CD4-positive, CD25-positive, alpha-beta regulatory T cell (primary cell): ENCODE data around the gene CIPC. TPM values are rescaled to one million over a fixed set of nuclear protein-coding genes. Genes with fewer than 3 reads are reported as not detected.

Experiments used
- ATAC-seq, 2 donors: fragments of 150-1000 bp; cut with Tn5 transposase; one replicate each; pipeline ENCODE4 v1.10.0; 2021; ENCODE audit warnings: low read depth in 2 of 2, moderate number of reproducible peaks in 2 of 2, moderate library complexity in 1 of 2
- DNase-seq, 3 donors: peaks; one replicate each; pipeline versions ENCODE4 v3.0.0 to v3.0.0-alpha.2; 2012 to 2022; ENCODE audit warnings: mixed read lengths in 1 of 3
- H3K27ac ChIP-seq: one replicate; pipeline ENCODE4 v1.7.0; 2013; ENCODE audit warnings: mild to moderate bottlenecking, low read length; ENCODE audit not compliant: insufficient read depth, poor library complexity, severe bottlenecking
- H3K27me3 ChIP-seq: one replicate; pipeline ENCODE4 v1.7.0; 2013; ENCODE audit warnings: low read length; ENCODE audit not compliant: control insufficient read depth, insufficient read depth
- H3K36me3 ChIP-seq: one replicate; pipeline ENCODE4 v1.7.0; 2013; ENCODE audit warnings: mild to moderate bottlenecking, low read length, moderate library complexity; ENCODE audit not compliant: control insufficient read depth, insufficient read depth
- H3K4me1 ChIP-seq: 2 replicates; pipeline ENCODE4 v1.7.0; 2013; ENCODE audit warnings: mild to moderate bottlenecking, low read length; ENCODE audit not compliant: insufficient read depth, control insufficient read depth, poor library complexity, severe bottlenecking
- H3K4me3 ChIP-seq: one replicate; pipeline ENCODE4 v1.7.0; 2013; ENCODE audit warnings: low read depth, mild to moderate bottlenecking, low read length, moderate library complexity
- H3K9me3 ChIP-seq, 2 experiments: 1 replicate in 1 of 2; 2 replicates in 1 of 2; pipeline ENCODE4 v1.7.0; 2013; ENCODE audit warnings: low read length in 2 of 2, mild to moderate bottlenecking in 1 of 2, moderate library complexity in 1 of 2; ENCODE audit not compliant: control insufficient read depth in 2 of 2
- H3K27ac Mint-ChIP-seq, 3 donors: one replicate each; pipeline ENCODE4 v1.8.0; 2020 to 2022; ENCODE audit warnings: mild to moderate bottlenecking in 3 of 3, mixed read lengths in 3 of 3, moderate library complexity in 2 of 3
- H3K27me3 Mint-ChIP-seq: one replicate; pipeline ENCODE4 v1.8.0; 2022; ENCODE audit warnings: mild to moderate bottlenecking, mixed read lengths
- H3K36me3 Mint-ChIP-seq: one replicate; pipeline ENCODE4 v1.8.0; 2020; ENCODE audit warnings: mixed read lengths
- H3K4me1 Mint-ChIP-seq, 4 donors: one replicate each; pipeline ENCODE4 v1.8.0; 2020 to 2022; ENCODE audit warnings: mixed read lengths in 4 of 4, mild to moderate bottlenecking in 1 of 4
- H3K4me3 Mint-ChIP-seq, 4 donors: one replicate each; pipeline ENCODE4 v1.8.0; 2020 to 2022; ENCODE audit warnings: mild to moderate bottlenecking in 4 of 4, mixed read lengths in 4 of 4, moderate library complexity in 3 of 4
- H3K9me3 Mint-ChIP-seq, 7 donors: one replicate each; pipeline ENCODE4 v1.8.0; 2020 to 2022; ENCODE audit warnings: mixed read lengths in 7 of 7, mild to moderate bottlenecking in 3 of 7, moderate library complexity in 2 of 7
- polyA plus RNA-seq, 4 donors: library from polyadenylated mRNA; unstranded; fragments of 300-500 nt; fragmentation: Illumina TruSeq; gene quantifications; one replicate each; pipeline ENCODE4 v1.2.3, GENCODE V29; 2021
- total RNA-seq: library from RNA; stranded (reverse); gene quantifications from one replicate; pipeline ENCODE4 v1.2.3, GENCODE V29; 2022

The CIPC gene
- total and polyA plus RNA-seq, 5 donors from 2014 or later: 11.4 to 14.2 (median 12.4) TPM

- Mint-ChIP-seq H3K27me3 (peaks cover 8% of the 10 kb centered on the region), H3K4me1 (peaks cover 0 to 10% (median 9%) of the 10 kb centered on the region in 4 donors), H3K27ac (peak overlapping the region in 1 of 3 donors; percentile 6), H3K36me3 (no peaks in the 10 kb centered on the region), H3K9me3 (peaks cover 0 to 12% (median 7%) of the 10 kb centered on the region in 7 donors), H3K4me3 (no peak overlapping the region)
- ATAC-seq: no peak
- Histone ChIP-seq H3K36me3 (no peaks in the 10 kb centered on the region), H3K27me3 (peaks cover 4% of the 10 kb centered on the region), H3K4me1 (no peaks in the 10 kb centered on the region), H3K27ac (no peak overlapping the region), H3K9me3 (peaks cover 6 to 14% of the 10 kb centered on the region in 2 experiments), H3K4me3 (no peak overlapping the region)
- DNase-seq: peak in 2 of 3 donors; percentile 12 to 36
These were observed 9.8 kb upstream of the CIPC start for GRCh38 chr14:77088219-77088618.

GRCh38 chr14:77088645-77089044, 9.4 kb upstream of the CIPC start:
- H3K9me3 ChIP-seq: peaks cover 6 to 14% of the 10 kb centered on the region in 2 experiments
- no peak overlapping the region for H3K4me3 ChIP-seq
- H3K4me1 Mint-ChIP-seq: peaks cover 0 to 10% (median 8%) of the 10 kb centered on the region in 4 donors
- DNase-seq: no peak
- peaks cover 4% of the 10 kb centered on the region for H3K27me3 ChIP-seq
- no peaks in the 10 kb centered on the region for H3K36me3 ChIP-seq
- no peak for ATAC-seq
- no peak overlapping the region for H3K27ac ChIP-seq
- peaks cover 7% of the 10 kb centered on the region for H3K27me3 Mint-ChIP-seq
- no peak overlapping the region for H3K4me3 Mint-ChIP-seq
- peak overlapping the region in 1 of 3 donors; percentile 6 for H3K27ac Mint-ChIP-seq
- no peaks in the 10 kb centered on the region for H3K4me1 ChIP-seq
- no peaks in the 10 kb centered on the region for H3K36me3 Mint-ChIP-seq
- peaks cover 0 to 12% (median 7%) of the 10 kb centered on the region in 7 donors for H3K9me3 Mint-ChIP-seq

GRCh38 chr14:77091518-77091917, 6.5 kb upstream of the CIPC start:
- Mint-ChIP-seq H3K36me3 (no peaks in the 10 kb centered on the region), H3K27me3 (peaks cover 4% of the 10 kb centered on the region), H3K4me3 (no peak overlapping the region), H3K27ac (no peak overlapping the region), H3K9me3 (peaks cover 0 to 12% (median 7%) of the 10 kb centered on the region in 7 donors), H3K4me1 (peaks cover 9 to 15% (median 12%) of the 10 kb centered on the region in 4 donors)
- Histone ChIP-seq H3K9me3 (peaks cover 6 to 14% of the 10 kb centered on the region in 2 experiments), H3K27me3 (peaks cover 4% of the 10 kb centered on the region), H3K4me3 (no peak overlapping the region), H3K36me3 (no peaks in the 10 kb centered on the region), H3K4me1 (peaks cover under 1% of the 10 kb centered on the region), H3K27ac (no peak overlapping the region)
- DNase-seq: no peak
- no peak for ATAC-seq

- Mint-ChIP-seq H3K27me3 (peaks cover 4% of the 10 kb centered on the region), H3K4me3 (no peak overlapping the region), H3K4me1 (peaks cover 9 to 25% (median 20%) of the 10 kb centered on the region in 4 donors), H3K36me3 (no peaks in the 10 kb centered on the region), H3K9me3 (peaks cover 0 to 12% (median 7%) of the 10 kb centered on the region in 7 donors), H3K27ac (no peak overlapping the region)
- no peak overlapping the region for H3K4me3 ChIP-seq
- H3K4me1 ChIP-seq: peaks cover 9% of the 10 kb centered on the region
- DNase-seq (no peak), ATAC-seq (no peak)
- H3K27ac ChIP-seq: no peak overlapping the region
- no peaks in the 10 kb centered on the region for H3K36me3 ChIP-seq
- peaks cover 6 to 14% of the 10 kb centered on the region in 2 experiments for H3K9me3 ChIP-seq
- peaks cover 4% of the 10 kb centered on the region for H3K27me3 ChIP-seq
These were observed 5.4 kb upstream of the CIPC start for GRCh38 chr14:77092676-77093075.

GRCh38 chr14:77094672-77095284, 3.3 kb upstream of the CIPC start:
- Mint-ChIP-seq H3K4me1 (peaks cover 13 to 39% (median 30%) of the 10 kb centered on the region in 4 donors), H3K27me3 (peaks cover 10% of the 10 kb centered on the region), H3K27ac (peak overlapping the region in 1 of 3 donors; percentile 94), H3K36me3 (no peaks in the 10 kb centered on the region), H3K4me3 (peak overlapping the region in 2 of 4 donors; percentile 73 to 77), H3K9me3 (peaks cover 0 to 12% (median 7%) of the 10 kb centered on the region in 7 donors)
- Histone ChIP-seq H3K4me1 (peaks cover 18% of the 10 kb centered on the region), H3K36me3 (no peaks in the 10 kb centered on the region), H3K9me3 (peaks cover 6 to 14% of the 10 kb centered on the region in 2 experiments), H3K27ac (no peak overlapping the region), H3K4me3 (no peak overlapping the region), H3K27me3 (peaks cover 2% of the 10 kb centered on the region)
- ATAC-seq (no peak), DNase-seq (peak; percentile 59 to 83 (median 67))

GRCh38 chr14:77097006-77097699, 905 bp upstream of the CIPC start:
- ATAC-seq (no peak), DNase-seq (no peak)
- Mint-ChIP-seq H3K9me3 (peaks cover 0 to 4% (median 0%) of the 10 kb centered on the region in 7 donors), H3K4me3 (peak overlapping the region; percentile 87 to 99 (median 94)), H3K27me3 (peaks cover 6% of the 10 kb centered on the region), H3K36me3 (no peaks in the 10 kb centered on the region), H3K27ac (peak overlapping the region; percentile 90 to 99 (median 94)), H3K4me1 (peaks cover 13 to 53% (median 38%) of the 10 kb centered on the region in 4 donors)
- Histone ChIP-seq H3K27me3 (no peaks in the 10 kb centered on the region), H3K27ac (peak overlapping the region; percentile 94), H3K4me1 (peaks cover 18% of the 10 kb centered on the region), H3K9me3 (peaks cover 0 to under 1% of the 10 kb centered on the region in 2 experiments), H3K36me3 (no peaks in the 10 kb centered on the region), H3K4me3 (peak overlapping the region; percentile 84)

- ATAC-seq (no peak), DNase-seq (peak in 2 of 3 donors; percentile 15 to 27)
- Histone ChIP-seq H3K4me1 (peaks cover 18% of the 10 kb centered on the region), H3K9me3 (no peaks in the 10 kb centered on the region), H3K27ac (peak overlapping the region; percentile 94), H3K36me3 (no peaks in the 10 kb centered on the region), H3K27me3 (no peaks in the 10 kb centered on the region), H3K4me3 (peak overlapping the region; percentile 72)
- H3K4me1 Mint-ChIP-seq: peaks cover 13 to 57% (median 42%) of the 10 kb centered on the region in 4 donors
- no peaks in the 10 kb centered on the region for H3K36me3 Mint-ChIP-seq
- peaks cover 0 to 4% (median 0%) of the 10 kb centered on the region in 7 donors for H3K9me3 Mint-ChIP-seq
- peaks cover 6% of the 10 kb centered on the region for H3K27me3 Mint-ChIP-seq
- peak overlapping the region; percentile 88 to 100 (median 99) for H3K4me3 Mint-ChIP-seq
- H3K27ac Mint-ChIP-seq: peak overlapping the region; percentile 90 to 99 (median 94)
These were observed 683 bp downstream of the CIPC start for GRCh38 chr14:77098529-77099353.
